PC-9 (cell line): ENCODE measurements around the gene THAP8. TPM values are rescaled to one million over a fixed set of nuclear protein-coding genes. Genes with fewer than 3 reads are reported as not detected.

Experiments used
- BruUV-seq: library from RNA; stranded (reverse); fragments of 400-500 nt; replicated peaks from 2 replicates; lab custom pipeline; 2021; lab: Mats Ljungman, UMichigan
- CTCF ChIA-PET: fragments of 300-600 bp; sonication (Branson Sonifier 250); formaldehyde crosslinking; loops from one replicate; lab custom pipeline; 2022; ENCODE audit warnings: antibody characterized with exemption; lab: Charles Lee
- POLR2A ChIA-PET: fragments of 300-600 bp; sonication (Branson Sonifier 250); formaldehyde crosslinking; loops from one replicate; lab custom pipeline; 2022; ENCODE audit warnings: antibody characterized with exemption; ENCODE audit not compliant: unreplicated experiment; lab: Charles Lee
- DNase-seq, 2 experiments: peaks; one replicate each; pipeline versions ENCODE4 v3.0.0 to v3.0.0-alpha.2; 2015 to 2022; ENCODE audit warnings: mixed read lengths in 1 of 2
- H2AFZ ChIP-seq: fragments of 200-600 bp; sonication (generic); 2 replicates; pipeline ENCODE4 v1.8.1; 2017; ENCODE audit warnings: antibody characterized with exemption
- H3F3A ChIP-seq: fragments of 200-600 bp; sonication (generic); 2 replicates; pipeline ENCODE4 v1.8.1; 2017; ENCODE audit warnings: antibody characterized with exemption, mild to moderate bottlenecking, low read depth; ENCODE audit not compliant: insufficient read depth
- H3K27ac ChIP-seq: fragments of 200-600 bp; sonication (generic); 2 replicates; pipeline ENCODE4 v1.6.1; 2016; ENCODE audit warnings: mixed run types
- H3K27me3 ChIP-seq: fragments of 200-600 bp; sonication (generic); 2 replicates; pipeline ENCODE4 v1.6.1; 2016; ENCODE audit warnings: low read depth, mixed run types; ENCODE audit not compliant: insufficient read depth
- H3K36me3 ChIP-seq: fragments of 200-600 bp; sonication (generic); 2 replicates; pipeline ENCODE4 v1.6.1; 2016; ENCODE audit warnings: low read depth, mixed run types
- H3K4me1 ChIP-seq: fragments of 200-600 bp; sonication (generic); replicated peaks from 2 replicates; pipeline ENCODE4 v1.6.1; 2016; ENCODE audit warnings: mixed run types; ENCODE audit not compliant: insufficient read depth
- H3K4me2 ChIP-seq: fragments of 200-600 bp; sonication (generic); 2 replicates; pipeline ENCODE4 v1.6.1; 2017; ENCODE audit warnings: mixed run types
- H3K4me3 ChIP-seq: fragments of 200-600 bp; sonication (generic); 2 replicates; pipeline ENCODE4 v1.6.1; 2016; ENCODE audit warnings: mixed run types
- H3K79me2 ChIP-seq: fragments of 200-600 bp; sonication (generic); 2 replicates; pipeline ENCODE4 v1.6.1; 2017; ENCODE audit warnings: low read depth, mixed run types
- H3K9me2 ChIP-seq: fragments of 200-600 bp; sonication (generic); 2 replicates; pipeline ENCODE4 v1.8.1; 2017; ENCODE audit warnings: mild to moderate bottlenecking; ENCODE audit not compliant: insufficient read depth
- H3K9me3 ChIP-seq: fragments of 200-600 bp; sonication (generic); 2 replicates; pipeline ENCODE4 v1.8.1; 2016; ENCODE audit warnings: low read depth; ENCODE audit not compliant: insufficient read depth
- H4K20me1 ChIP-seq: fragments of 200-600 bp; sonication (generic); 2 replicates; pipeline ENCODE4 v1.8.1; 2017; ENCODE audit not compliant: insufficient read depth
- CTCF ChIP-seq: fragments of 200-600 bp; sonication (generic); conservative IDR thresholded peaks from 2 replicates; pipeline ENCODE4 v1.6.1; 2017; ENCODE audit warnings: mixed run types, antibody characterized with exemption, mild to moderate bottlenecking, moderate library complexity
- EZH2 ChIP-seq: fragments of 200-600 bp; sonication (generic); IDR thresholded peaks from 2 replicates; pipeline ENCODE4 v1.8.0; 2017; ENCODE audit warnings: antibody characterized with exemption, low read depth
- intact Hi-C: fragments of 100-400 bp; cut with micrococcal nuclease; formaldehyde crosslinking; loops from one replicate; pipeline ENCODE4 v1.10.0; 2022; ENCODE audit not compliant: unreplicated experiment
- total RNA-seq: library from RNA; stranded (reverse); gene quantifications from 2 replicates; pipeline ENCODE4 v1.2.3, GENCODE V29; 2021

THAP8 gene
- total RNA-seq, 1 experiment from 2014 or later: 5.2 TPM

DNA sequence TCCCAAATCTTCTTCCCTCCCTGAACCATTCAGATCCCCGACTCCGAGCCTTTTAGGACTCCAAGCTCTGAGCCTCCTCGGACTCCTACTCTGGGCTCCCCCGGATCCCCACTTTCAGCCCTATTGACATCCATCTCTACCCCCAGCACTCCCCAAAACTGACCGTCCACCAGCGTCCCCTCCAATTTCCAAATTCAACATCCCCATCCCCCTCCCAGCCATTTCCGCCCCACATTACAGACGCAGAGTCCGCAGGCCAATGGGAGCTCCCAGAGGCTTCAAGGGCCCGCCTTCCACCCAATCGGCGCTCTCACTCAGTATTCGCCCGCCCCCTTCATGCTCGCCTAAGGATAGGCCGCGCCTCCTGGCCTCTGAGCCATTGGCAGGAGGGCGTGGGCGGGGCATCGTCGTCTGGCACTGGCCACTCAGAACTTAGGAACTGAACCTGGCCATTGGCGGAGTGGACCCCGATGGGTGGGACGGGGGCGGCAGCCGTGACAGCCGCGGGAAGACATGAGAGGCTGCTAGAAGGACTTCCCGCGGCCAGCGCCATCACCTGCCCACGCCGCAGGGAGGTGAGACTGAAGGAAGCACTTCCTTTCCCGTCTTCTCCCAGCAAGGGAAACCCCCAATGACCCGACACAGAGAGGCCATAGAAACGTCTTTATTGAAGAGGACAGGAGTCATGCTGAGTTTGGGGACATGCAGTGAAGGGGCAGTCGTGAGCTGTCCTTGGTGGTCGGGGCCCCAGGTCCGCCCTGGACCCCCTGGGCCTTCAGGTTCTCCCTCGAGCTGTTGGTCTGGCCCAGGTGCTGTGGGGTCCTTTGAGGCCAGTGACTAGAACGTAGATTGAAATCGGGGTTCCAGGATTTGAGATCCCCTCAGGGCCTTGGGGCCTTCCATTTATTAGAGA is 39.8 kb downstream of the THAP8 start, which contains the start of gene ALKBH6:
TSS of gene ALKBH6 (minus strand) at position 202 of the 913 bp plus-strand sequence. CDS start 816 bp downstream, outside the sequence.
- Histone ChIP-seq H3F3A (peaks cover 8% of the 10 kb centered on the region; the same call in 1 of the 2 replicates), H3K27ac (no peak within 1 kb of the TSS), H3K27me3 (no peaks in the 10 kb centered on the region), H3K4me3 (peak within 1 kb of the TSS; percentile 70), H3K4me1 (peaks cover 7% of the 10 kb centered on the region), H2AFZ (peak within 1 kb of the TSS; percentile 89), H3K9me2 (no peaks in the 10 kb centered on the region), H3K9me3 (no peaks in the 10 kb centered on the region), H3K36me3 (no peaks in the 10 kb centered on the region), H4K20me1 (no peaks in the 10 kb centered on the region), H3K4me2 (peak within 1 kb of the TSS; percentile 90), H3K79me2 (peaks cover 19% of the 10 kb centered on the region)
- CTCF ChIA-PET: interaction anchor here (0.6 to 1.0 kb wide), 2 partner anchors 23 to 154 kb away, joined by 8 to 11 read pairs; no protein-coding TSS in a partner anchor
- peak; percentile 98 to 99 for DNase-seq
- intact Hi-C loops: loop anchor here (1.0 kb wide), 1 partner anchor 40 kb away; the partner anchor contains the start of genes THAP8 and WDR62
- no peak for TF ChIP-seq CTCF
- TF ChIP-seq EZH2: no peak
- POLR2A ChIA-PET: interaction anchor here (0.5 to 1.2 kb wide), 11 partner anchors 23 to 200 kb away, joined by 3 to 10 read pairs (median 4); partner anchors contain the start of genes THAP8, ZNF146 and ZNF565
- TSS peak; percentile 60 for BruUV-seq

- TF ChIP-seq EZH2 (no peak), CTCF (no peak)
- no peaks in the 10 kb centered on the region for H3K27me3 ChIP-seq
- no peaks in the 10 kb centered on the region for H3K36me3 ChIP-seq
- H3K4me2 ChIP-seq: peak overlapping the region; percentile 90
- H3K4me3 ChIP-seq: peak overlapping the region; percentile 70
- intact Hi-C loops: loop anchor here (1.0 kb wide), 1 partner anchor 41 kb away; the partner anchor contains the start of genes THAP8 and WDR62
- peaks cover 7% of the 10 kb centered on the region for H3K4me1 ChIP-seq
- no TSS peak for BruUV-seq
- H3F3A ChIP-seq: peaks cover 8% of the 10 kb centered on the region; the same call in 1 of the 2 replicates
- no peaks in the 10 kb centered on the region for H4K20me1 ChIP-seq
- H3K9me2 ChIP-seq: no peaks in the 10 kb centered on the region
- CTCF ChIA-PET: interaction anchor here (1.0 kb wide), 1 partner anchor 155 kb away, joined by 8 read pairs; no protein-coding TSS in a partner anchor
- H3K27ac ChIP-seq: no peak overlapping the region
- POLR2A ChIA-PET: interaction anchor here (0.5 to 1.2 kb wide), 5 partner anchors 24 to 201 kb away, joined by 3 to 7 read pairs (median 4); partner anchors contain the start of genes THAP8, ZNF146 and ZNF565
- peak overlapping the region; percentile 89 for H2AFZ ChIP-seq
- peaks cover 19% of the 10 kb centered on the region for H3K79me2 ChIP-seq
- DNase-seq: no peak
- H3K9me3 ChIP-seq: no peaks in the 10 kb centered on the region
Measured at GRCh38 chr19:36013280-36014011, 40.6 kb downstream of the THAP8 start.

DNA sequence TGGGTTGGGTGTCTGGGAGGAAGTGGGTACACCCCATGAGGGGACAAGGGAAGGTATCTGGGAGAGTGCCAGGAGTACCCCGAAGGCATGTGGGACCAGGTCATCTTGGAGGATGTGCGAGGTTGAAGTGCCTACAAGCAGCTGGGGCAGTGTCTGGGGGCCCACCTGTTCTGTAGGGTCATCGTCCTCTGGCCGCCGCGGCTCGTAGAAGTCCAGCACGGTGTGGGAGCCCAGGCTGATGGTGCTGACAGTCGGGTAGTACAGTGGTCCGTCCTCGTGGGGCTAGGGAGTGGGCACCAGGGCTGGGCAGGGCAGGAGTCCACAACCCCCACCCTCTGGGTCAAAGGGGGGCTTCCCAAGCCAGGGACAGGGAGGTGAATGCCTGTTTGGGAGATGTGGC is 43.7 kb downstream of the THAP8 start:
- intact Hi-C loops: no loop called here
- DNase-seq: no peak
- CTCF ChIA-PET: no interaction called here
- POLR2A ChIA-PET: no interaction called here
- H2AFZ ChIP-seq: no peak overlapping the region
- H3K4me3 ChIP-seq: no peak overlapping the region
- BruUV-seq: no TSS peak
- no peaks in the 10 kb centered on the region for H3K9me3 ChIP-seq
- H3K79me2 ChIP-seq: peaks cover 14% of the 10 kb centered on the region
- TF ChIP-seq CTCF (no peak), EZH2 (no peak)
- H3K27me3 ChIP-seq: no peaks in the 10 kb centered on the region
- no peak overlapping the region for H3K4me2 ChIP-seq
- H3K27ac ChIP-seq: no peak overlapping the region
- H3K9me2 ChIP-seq: no peaks in the 10 kb centered on the region
- peaks cover 4% of the 10 kb centered on the region; the same call in 1 of the 2 replicates for H3F3A ChIP-seq
- H4K20me1 ChIP-seq: no peaks in the 10 kb centered on the region
- peaks cover 7% of the 10 kb centered on the region for H3K4me1 ChIP-seq
- no peaks in the 10 kb centered on the region for H3K36me3 ChIP-seq
